ENCODE data around the gene ARHGAP19.
A peak's percentile ranks its signal among the peaks of the same experiment; 100 is the strongest.

Gene ARHGAP19

DNA sequence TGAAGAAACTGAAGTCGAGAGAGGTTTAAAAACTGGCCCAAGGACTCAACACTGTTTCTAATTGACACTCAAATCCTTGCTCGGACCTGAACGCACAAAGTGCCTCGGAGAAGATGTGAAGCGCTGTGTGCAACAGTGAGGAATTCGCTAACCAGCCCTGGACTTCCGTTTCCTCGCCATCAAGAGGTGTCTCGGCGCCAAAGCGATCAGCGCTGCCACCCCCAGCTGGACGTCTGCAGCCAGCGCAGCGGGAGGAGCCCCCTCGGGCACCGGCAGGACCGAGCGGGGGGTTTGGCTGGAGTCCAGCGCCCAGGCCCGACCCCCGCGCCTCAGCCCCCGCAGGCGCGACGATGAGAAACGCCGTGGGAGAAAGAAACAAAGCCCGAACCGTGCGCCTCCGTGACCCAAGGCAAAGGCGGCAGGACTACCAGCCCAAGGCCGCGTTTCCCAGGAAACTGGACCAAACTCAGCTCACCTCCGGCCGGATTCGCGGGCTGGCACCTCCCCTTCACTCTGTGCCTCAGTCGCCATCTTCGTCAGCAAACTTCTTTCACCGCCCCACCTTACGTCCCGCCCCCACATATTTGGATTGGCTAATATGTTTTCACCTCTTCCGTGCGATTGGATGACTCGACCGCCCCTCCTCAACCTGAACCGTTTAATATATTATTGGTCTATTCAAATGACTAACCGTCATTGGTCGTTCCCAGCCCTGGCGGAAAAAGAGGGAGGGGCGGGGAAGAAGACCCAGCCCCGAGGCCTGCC lies at the start of gene ARHGAP19:
Gene ARHGAP19, minus strand, starts transcription at position 541 of the 765 bp plus-strand sequence. Its CDS starts 10 bp downstream, at position 531.
- in situ Hi-C loops (cut with HindIII; ENCODE audit: low pct_ligation_motif_present, low pct_unique_long_range_greater_than_20kb, low sequenced_read_pairs) = no loop called here
- peak; percentile 99 for DNase-seq

- DNase-seq = no peak
Observed at GRCh38 chr10:97341416-97341815, 49.0 kb upstream of the ARHGAP19 start.

DNA sequence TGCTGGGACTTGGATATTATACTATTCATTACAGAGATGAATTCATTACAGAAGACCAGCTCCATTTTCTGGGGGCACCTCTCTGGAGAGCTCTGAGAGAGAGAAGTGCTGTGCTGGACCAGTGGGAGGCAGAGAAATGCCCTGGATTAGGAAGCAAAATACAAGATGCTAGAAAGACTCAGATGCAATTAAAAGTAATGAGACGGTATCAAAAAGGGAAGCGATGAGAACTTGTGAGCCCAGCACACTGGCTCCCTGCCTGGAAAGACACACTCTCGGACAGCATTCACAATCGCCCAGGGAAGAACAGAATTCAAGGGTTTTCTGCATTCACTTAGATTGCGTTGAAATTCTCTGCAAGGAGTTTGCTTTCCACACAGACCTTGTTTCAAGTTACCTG lies 45.6 kb upstream of the ARHGAP19 start:
- in situ Hi-C loops (cut with HindIII; ENCODE audit: low pct_ligation_motif_present, low pct_unique_long_range_greater_than_20kb, low sequenced_read_pairs) = no loop called here
- DNase-seq = no peak

More at GRCh38 chr10:97341416-97341815, 49.0 kb upstream of the ARHGAP19 start:
- in situ Hi-C loops (cut with HindIII; ENCODE audit: low pct_ligation_motif_present, low pct_unique_long_range_greater_than_20kb, low sequenced_read_pairs) = no loop called here

GRCh38 chr10:97336942-97337831 lies 44.8 kb upstream of the ARHGAP19 start:
- no peak for DNase-seq
- in situ Hi-C loops (cut with HindIII; ENCODE audit: low pct_ligation_motif_present, low pct_unique_long_range_greater_than_20kb, low sequenced_read_pairs) = no loop called here

DNA sequence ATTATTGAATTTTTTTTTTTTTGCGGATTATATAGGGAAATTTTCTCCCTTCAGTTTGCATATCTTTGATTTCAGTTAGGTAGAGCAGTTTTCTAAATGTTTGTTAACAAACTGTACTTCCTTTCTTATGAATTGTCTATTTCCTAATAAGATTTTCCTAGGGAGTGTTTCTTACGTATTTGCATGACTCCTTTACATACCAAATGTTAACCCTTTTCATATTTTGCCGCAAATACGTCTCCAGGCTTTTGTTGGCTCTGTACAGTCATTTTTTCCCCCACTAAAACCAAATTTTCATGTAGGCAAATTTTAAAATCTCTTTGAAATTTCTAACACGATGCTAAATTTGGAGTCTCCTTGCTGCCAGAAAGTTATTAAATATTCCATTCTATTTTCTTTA lies 44.0 kb upstream of the ARHGAP19 start:
- DNase-seq = no peak
- in situ Hi-C loops (cut with HindIII; ENCODE audit: low pct_ligation_motif_present, low pct_unique_long_range_greater_than_20kb, low sequenced_read_pairs) = no loop called here

GRCh38 chr10:97336006-97336405 lies 43.6 kb upstream of the ARHGAP19 start:
- no peak for DNase-seq
- in situ Hi-C loops (cut with HindIII; ENCODE audit: low pct_ligation_motif_present, low pct_unique_long_range_greater_than_20kb, low sequenced_read_pairs) = no loop called here

DNA sequence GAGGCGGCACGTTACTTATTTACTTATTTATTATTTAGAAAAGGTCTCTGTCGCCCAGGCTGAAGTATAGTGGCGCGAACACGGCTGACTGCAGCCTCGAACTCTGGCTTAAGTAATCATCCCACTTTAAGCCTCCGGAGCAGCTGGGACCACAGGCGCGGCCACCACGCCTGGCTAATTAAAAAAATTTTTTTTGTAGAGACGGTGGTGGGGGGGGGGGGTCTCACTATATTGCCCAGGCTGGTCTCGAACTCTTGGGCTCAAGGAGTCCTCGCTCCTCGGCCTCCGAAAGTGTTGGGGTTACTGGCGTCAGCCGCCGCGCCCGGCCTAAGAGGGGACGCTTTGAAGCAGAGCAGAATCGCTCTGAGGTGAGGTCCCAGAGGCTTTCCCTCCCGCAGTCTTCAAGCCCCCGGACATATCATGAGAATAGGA lies 42.8 kb upstream of the ARHGAP19 start:
- in situ Hi-C loops (cut with HindIII; ENCODE audit: low pct_ligation_motif_present, low pct_unique_long_range_greater_than_20kb, low sequenced_read_pairs) = no loop called here
- DNase-seq = no peak

GRCh38 chr10:97334370-97335175 lies 42.1 kb upstream of the ARHGAP19 start, which contains the start of gene FRAT2:
FRAT2 (minus strand) TSS chr10:97334729; CDS start chr10:97334572, 157 bp downstream.
- DNase-seq = peak; percentile 93
- in situ Hi-C loops (cut with HindIII; ENCODE audit: low pct_ligation_motif_present, low pct_unique_long_range_greater_than_20kb, low sequenced_read_pairs) = no loop called here

DNA sequence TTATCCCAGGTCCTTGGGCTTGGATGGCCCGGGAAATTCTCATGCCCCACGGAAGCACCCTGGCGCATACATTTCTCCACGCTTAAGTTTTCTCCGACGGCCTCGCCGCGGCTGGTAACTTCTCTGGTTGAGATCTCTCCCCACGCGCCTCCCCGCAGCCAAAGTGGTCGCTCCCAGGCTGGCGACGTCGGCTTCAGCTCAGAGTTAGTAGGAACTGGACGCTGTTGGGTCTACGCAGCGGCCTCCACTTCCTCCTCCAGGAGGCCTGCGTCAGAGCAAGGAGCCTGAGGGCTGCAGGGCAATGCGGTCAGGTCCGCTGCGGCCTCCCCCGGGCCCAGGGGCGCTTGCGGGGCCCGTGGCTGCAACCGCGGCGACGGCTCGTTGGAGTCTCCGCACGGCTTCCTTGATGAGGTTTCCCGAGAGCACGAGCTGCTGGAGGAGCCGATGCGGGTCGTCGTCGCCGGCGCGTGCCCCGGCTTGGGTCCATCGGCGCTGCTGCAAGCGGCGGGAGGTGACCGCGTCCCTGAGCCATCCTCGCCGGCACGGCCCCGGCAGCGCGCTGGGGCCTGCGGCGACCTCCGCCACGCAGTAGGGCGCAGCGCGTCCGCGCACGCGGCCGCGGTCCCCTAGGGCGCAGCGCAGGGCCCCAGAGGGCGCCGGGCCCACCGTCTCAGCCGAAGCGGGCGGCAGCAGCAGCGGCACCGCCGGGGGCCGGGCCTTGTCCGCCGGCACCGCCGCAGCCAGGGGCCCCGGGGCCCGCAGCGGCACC lies 41.3 kb upstream of the ARHGAP19 start:
- DNase-seq = peak; percentile 55
- in situ Hi-C loops (cut with HindIII; ENCODE audit: low pct_ligation_motif_present, low pct_unique_long_range_greater_than_20kb, low sequenced_read_pairs) = no loop called here

DNA sequence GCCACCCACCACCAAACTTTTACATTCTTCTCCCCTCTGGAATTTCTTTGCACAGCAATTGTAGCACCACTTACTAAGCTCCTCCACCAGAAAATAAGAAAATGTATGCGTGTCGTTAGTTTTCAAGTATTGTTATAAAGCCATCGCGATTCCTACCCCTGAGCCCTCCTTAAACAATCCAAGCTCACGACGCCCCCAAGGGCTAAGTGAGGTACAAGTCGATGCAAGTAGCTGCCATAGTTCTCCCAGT lies 40.8 kb upstream of the ARHGAP19 start:
- peak; percentile 74 for DNase-seq

GRCh38 chr10:97332591-97333350 lies 40.3 kb upstream of the ARHGAP19 start:
- in situ Hi-C loops (cut with HindIII; ENCODE audit: low pct_ligation_motif_present, low pct_unique_long_range_greater_than_20kb, low sequenced_read_pairs) = no loop called here
- peak; percentile 88 for DNase-seq

More for the DNA sequence above, 40.8 kb upstream of the ARHGAP19 start:
- in situ Hi-C loops (cut with HindIII; ENCODE audit: low pct_ligation_motif_present, low pct_unique_long_range_greater_than_20kb, low sequenced_read_pairs) = no loop called here

DNA sequence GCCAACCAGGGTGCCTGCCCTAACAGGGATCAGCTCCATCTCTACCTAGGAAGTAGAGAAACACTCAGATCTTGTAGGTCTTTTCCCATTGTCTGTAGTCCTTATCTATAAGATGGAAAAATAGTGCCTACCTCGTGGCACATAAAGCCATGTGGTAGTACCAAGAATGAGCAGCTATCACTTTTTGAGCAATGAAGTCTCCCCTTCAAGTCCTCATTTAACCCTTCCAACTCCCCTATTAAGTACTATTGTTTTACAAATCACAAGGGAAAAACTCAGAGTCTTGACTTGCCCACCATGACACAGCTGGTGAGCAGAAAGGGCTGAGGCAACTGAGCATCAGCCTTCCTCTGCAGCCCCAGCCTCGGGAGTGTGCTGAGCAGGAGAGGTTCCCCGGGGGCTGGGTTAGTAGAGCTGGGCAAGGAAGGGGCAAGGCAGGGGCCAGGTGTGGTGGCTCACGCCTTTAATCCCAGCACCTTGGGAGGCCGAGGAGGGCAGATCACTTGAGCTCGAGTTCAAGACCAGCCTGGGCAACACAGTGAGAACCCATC lies 38.8 kb upstream of the ARHGAP19 start:
- DNase-seq = no peak
- in situ Hi-C loops (cut with HindIII; ENCODE audit: low pct_ligation_motif_present, low pct_unique_long_range_greater_than_20kb, low sequenced_read_pairs) = no loop called here

DNA sequence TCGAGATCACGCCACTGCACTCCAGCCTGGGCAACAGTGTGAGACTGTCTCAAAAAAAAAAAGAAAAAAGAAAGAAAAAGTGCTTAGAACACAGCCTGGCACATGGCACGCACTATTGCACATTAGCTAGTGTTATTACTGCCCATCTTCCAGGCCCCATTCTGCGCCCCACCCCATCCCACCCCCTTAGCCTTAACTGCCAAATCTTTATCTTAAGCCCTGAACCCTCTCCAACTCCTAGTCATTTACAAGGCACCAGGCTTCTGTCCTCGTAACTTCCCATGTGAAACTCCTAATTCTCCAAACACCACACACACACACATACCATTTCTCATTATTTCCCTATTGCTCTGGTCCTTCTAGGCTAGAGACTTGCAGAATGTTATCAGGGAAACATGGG lies 37.3 kb upstream of the ARHGAP19 start:
- in situ Hi-C loops (cut with HindIII; ENCODE audit: low pct_ligation_motif_present, low pct_unique_long_range_greater_than_20kb, low sequenced_read_pairs) = no loop called here
- DNase-seq = no peak

- in situ Hi-C loops (cut with HindIII; ENCODE audit: low pct_ligation_motif_present, low pct_unique_long_range_greater_than_20kb, low sequenced_read_pairs) = no loop called here
- no peak for DNase-seq
Observed at GRCh38 chr10:97328646-97329453, 36.4 kb upstream of the ARHGAP19 start.

- DNase-seq = no peak
- in situ Hi-C loops (cut with HindIII; ENCODE audit: low pct_ligation_motif_present, low pct_unique_long_range_greater_than_20kb, low sequenced_read_pairs) = no loop called here
Observed at GRCh38 chr10:97327348-97328294, 35.2 kb upstream of the ARHGAP19 start.

GRCh38 chr10:97325754-97326153 lies 33.3 kb upstream of the ARHGAP19 start:
- in situ Hi-C loops (cut with HindIII; ENCODE audit: low pct_ligation_motif_present, low pct_unique_long_range_greater_than_20kb, low sequenced_read_pairs) = no loop called here
- DNase-seq = no peak
